Ishikawa (cell line): ENCODE data around the gene PTPRO.

Experiments
- CEBPB ChIP-seq: IDR thresholded peaks from 2 replicates; pipeline ENCODE4 v1.6.1; 2012
- CREB1 ChIP-seq: IDR thresholded peaks from 2 replicates; pipeline ENCODE4 v1.6.1; 2012; ENCODE audit warnings: low read depth
- EP300 ChIP-seq: IDR thresholded peaks from 2 replicates; pipeline ENCODE4 v1.6.1; 2012; ENCODE audit warnings: borderline replicate concordance
- FOXM1 ChIP-seq: IDR thresholded peaks from 2 replicates; pipeline ENCODE4 v1.6.1; 2012; ENCODE audit warnings: low read depth, borderline replicate concordance
- MAX ChIP-seq: IDR thresholded peaks from 2 replicates; pipeline ENCODE4 v1.6.1; 2012
- NFIC ChIP-seq: IDR thresholded peaks from 2 replicates; pipeline ENCODE4 v1.6.1; 2012
- RAD21 ChIP-seq: IDR thresholded peaks from 2 replicates; pipeline ENCODE4 v1.6.1; 2012; ENCODE audit warnings: low read depth
- REST ChIP-seq: IDR thresholded peaks from 2 replicates; pipeline ENCODE4 v1.6.1; 2012; ENCODE audit warnings: low read depth, mild to moderate bottlenecking
- TAF1 ChIP-seq: IDR thresholded peaks from 2 replicates; pipeline ENCODE4 v1.6.1; 2012; ENCODE audit warnings: low read depth, mild to moderate bottlenecking
- TEAD4 ChIP-seq: IDR thresholded peaks from 2 replicates; pipeline ENCODE4 v1.6.1; 2012
- USF1 ChIP-seq: IDR thresholded peaks from 2 replicates; pipeline ENCODE4 v1.6.1; 2012
- YY1 ChIP-seq: IDR thresholded peaks from 2 replicates; pipeline ENCODE4 v1.6.1; 2012; ENCODE audit warnings: low read depth
- ZBTB7A ChIP-seq: IDR thresholded peaks from 2 replicates; pipeline ENCODE4 v1.6.1; 2012; ENCODE audit warnings: low read depth

DNA sequence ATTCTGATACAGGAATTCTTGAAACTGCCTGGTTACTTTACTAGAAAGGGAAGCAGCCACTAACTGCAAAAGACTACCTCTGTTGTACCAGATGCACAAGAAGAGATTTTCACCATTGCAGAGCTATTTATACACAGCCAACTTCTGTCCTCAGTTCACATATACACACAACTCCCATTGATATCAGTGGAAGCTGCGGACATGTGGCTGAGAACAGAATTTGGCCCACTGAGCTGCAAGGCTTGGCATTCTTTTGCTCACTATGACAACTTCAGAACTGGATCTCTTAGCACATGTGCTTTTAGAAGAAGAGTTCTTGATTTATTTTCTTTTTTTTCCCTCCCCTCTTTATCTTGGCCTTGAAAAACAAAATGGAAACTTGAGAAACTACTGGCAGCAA is 28.3 kb downstream of the PTPRO start:
- TF ChIP-seq NFIC (no peak), USF1 (no peak), RAD21 (no peak), REST (no peak), YY1 (no peak), TAF1 (no peak), FOXM1 (no peak), CREB1 (no peak), CEBPB (no peak), MAX (no peak), TEAD4 (no peak), ZBTB7A (no peak), EP300 (no peak)
